H1 (cell line): ENCODE measurements around the gene TRAF3. TPM values are rescaled to one million over a fixed set of nuclear protein-coding genes. Genes with fewer than 3 reads are reported as not detected.

Experiments used
- CTCF ChIA-PET: fragments of 300-600 bp; sonication (Branson Sonifier 250); formaldehyde crosslinking; loops from one replicate; lab custom pipeline; 2021; ENCODE audit not compliant: partially characterized antibody; lab: Charles Lee
- POLR2A ChIA-PET: fragments of 300-600 bp; sonication (Branson Sonifier 250); formaldehyde crosslinking; loops from one replicate; lab custom pipeline; 2021; ENCODE audit warnings: inconsistent platforms; ENCODE audit not compliant: partially characterized antibody; lab: Charles Lee
- DNase-seq, 2 experiments: peaks; one replicate each; pipeline versions ENCODE4 v3.0.0 to v3.0.0-alpha.2; 2010 to 2022; ENCODE audit warnings: low spot score in 2 of 2, low read depth in 1 of 2, mixed read lengths in 1 of 2
- FAIRE-seq: peaks from 2 replicates; lab custom pipeline; 2011; peaks lifted over from hg19 to GRCh38; lab: Jason Lieb, UNC
- H2AFZ ChIP-seq: 2 replicates; pipeline ENCODE4 v1.8.1; 2012; ENCODE audit warnings: low read length, inconsistent platforms
- H2AK5ac ChIP-seq: 2 replicates; pipeline ENCODE4 v1.6.1; 2013; ENCODE audit warnings: low read depth, low read length
- H2BK120ac ChIP-seq: replicated peaks from 2 replicates; pipeline ENCODE3; 2013; ENCODE audit warnings: low read depth, low read length, inconsistent platforms
- H2BK12ac ChIP-seq: 2 replicates; pipeline ENCODE4 v1.6.1; 2013; ENCODE audit warnings: low read depth, low read length
- H2BK15ac ChIP-seq: 2 replicates; pipeline ENCODE4 v1.6.1; 2013; ENCODE audit warnings: low read length
- H2BK20ac ChIP-seq: 2 replicates; pipeline ENCODE4 v1.6.1; 2013; ENCODE audit warnings: low read length
- H2BK5ac ChIP-seq: 2 replicates; pipeline ENCODE4 v1.6.1; 2013; ENCODE audit warnings: low read depth, low read length
- H3K14ac ChIP-seq: 2 replicates; pipeline ENCODE4 v1.6.1; 2013; ENCODE audit warnings: inconsistent platforms; ENCODE audit not compliant: insufficient read length
- H3K18ac ChIP-seq: 2 replicates; pipeline ENCODE4 v1.6.1; 2013; ENCODE audit warnings: low read length; ENCODE audit errors: extremely low read depth
- H3K23ac ChIP-seq: 2 replicates; pipeline ENCODE4 v1.6.1; 2013; ENCODE audit warnings: inconsistent platforms; ENCODE audit not compliant: insufficient read length
- H3K23me2 ChIP-seq: 2 replicates; pipeline ENCODE4 v1.6.1; 2013; ENCODE audit warnings: low read depth, low read length
- H3K27ac ChIP-seq: 2 replicates; pipeline ENCODE4 v1.6.1; 2011; ENCODE audit warnings: low read depth, low read length, inconsistent platforms
- H3K27me3 ChIP-seq, 4 experiments: replicated peaks in 1 of 4; 1 replicate in 1 of 4; 2 replicates in 3 of 4; pipeline versions ENCODE4 v1.6.1 to v1.8.1; 2011 to 2013; ENCODE audit warnings: low read length in 3 of 4, mild to moderate bottlenecking in 3 of 4, inconsistent platforms in 2 of 4, mixed read lengths in 2 of 4, moderate library complexity in 1 of 4; ENCODE audit not compliant: control insufficient read depth in 3 of 4, insufficient read depth in 3 of 4; ENCODE audit errors: extremely low read depth in 1 of 4
- H3K36me3 ChIP-seq, 4 experiments: 2 replicates each; pipeline versions ENCODE4 v1.6.1 to v1.8.1; 2011 to 2013; ENCODE audit warnings: mild to moderate bottlenecking in 4 of 4, low read length in 3 of 4, moderate library complexity in 2 of 4, control low read depth in 1 of 4, inconsistent platforms in 1 of 4; ENCODE audit not compliant: insufficient read depth in 4 of 4, control insufficient read depth in 2 of 4
- H3K4ac ChIP-seq: replicated peaks from 2 replicates; pipeline ENCODE3; 2013; ENCODE audit warnings: low read length, low read depth, mixed read lengths, inconsistent platforms; ENCODE audit not compliant: insufficient read length
- H3K4me1 ChIP-seq, 4 experiments: replicated peaks in 1 of 4; 1 replicate in 1 of 4; 2 replicates in 3 of 4; pipeline versions ENCODE4 v1.6.1 to v1.8.1; 2011 to 2013; ENCODE audit warnings: low read length in 3 of 4, inconsistent platforms in 2 of 4, mixed read lengths in 1 of 4; ENCODE audit not compliant: insufficient read depth in 4 of 4, control insufficient read depth in 3 of 4
- H3K4me2 ChIP-seq, 2 experiments: 2 replicates each; pipeline versions ENCODE4 v1.6.1 to v1.8.1; 2011 to 2013; ENCODE audit warnings: low read depth in 2 of 2, low read length in 2 of 2, control low read depth in 1 of 2, inconsistent platforms in 1 of 2, mild to moderate bottlenecking in 1 of 2; ENCODE audit not compliant: insufficient read depth in 1 of 2
- H3K4me3 ChIP-seq, 4 experiments: fragments of 200-600, 300-600 bp in 1 of 4; sonication (generic), shearing (Covaris generic), sonication (Bioruptor Twin) in 1 of 4; 2 replicates each; pipeline versions ENCODE4 v1.5.1 to v1.8.1; 2011 to 2016; ENCODE audit warnings: low read length in 4 of 4, low read depth in 3 of 4, control low read depth in 2 of 4, inconsistent platforms in 2 of 4, mild to moderate bottlenecking in 2 of 4, mixed read lengths in 1 of 4, moderate library complexity in 1 of 4; ENCODE audit not compliant: insufficient read depth in 2 of 4; ENCODE audit errors: extremely low read depth in 1 of 4
- H3K56ac ChIP-seq: replicated peaks from 2 replicates; pipeline ENCODE3; 2013; ENCODE audit warnings: low read depth, mild to moderate bottlenecking, mixed read lengths, low read length, inconsistent platforms; ENCODE audit not compliant: insufficient read length
- H3K79me1 ChIP-seq: 2 replicates; pipeline ENCODE4 v1.6.1; 2013; ENCODE audit warnings: low read depth, low read length, control low read depth
- H3K79me2 ChIP-seq, 2 experiments: 2 replicates each; pipeline versions ENCODE4 v1.6.1 to v1.8.1; 2012 to 2013; ENCODE audit warnings: low read length in 2 of 2, mild to moderate bottlenecking in 2 of 2, inconsistent platforms in 1 of 2; ENCODE audit not compliant: insufficient read depth in 2 of 2, control insufficient read depth in 1 of 2
- H3K9ac ChIP-seq, 4 experiments: replicated peaks in 1 of 4; 1 replicate in 1 of 4; 2 replicates in 3 of 4; pipeline versions ENCODE4 v1.6.1 to v1.8.1; 2011 to 2013; ENCODE audit warnings: low read depth in 3 of 4, low read length in 3 of 4, control low read depth in 2 of 4, mild to moderate bottlenecking in 2 of 4, moderate library complexity in 2 of 4, inconsistent platforms in 1 of 4; ENCODE audit errors: extremely low read depth in 1 of 4
- H3K9me3 ChIP-seq, 2 experiments: 2 replicates each; pipeline versions ENCODE4 v1.6.1 to v1.8.1; 2012 to 2013; ENCODE audit warnings: mild to moderate bottlenecking in 2 of 2, moderate library complexity in 2 of 2, control low read depth in 1 of 2, inconsistent platforms in 1 of 2, low read depth in 1 of 2, low read length in 1 of 2, mixed read lengths in 1 of 2; ENCODE audit not compliant: insufficient read depth in 2 of 2
- H4K20me1 ChIP-seq, 2 experiments: replicated peaks in 1 of 2; 2 replicates each; pipeline versions ENCODE3 to v1.8.1; 2011 to 2013; ENCODE audit warnings: inconsistent platforms in 2 of 2, low read length in 2 of 2, mild to moderate bottlenecking in 1 of 2; ENCODE audit not compliant: insufficient read depth in 2 of 2, control insufficient read depth in 1 of 2
- H4K5ac ChIP-seq: 2 replicates; pipeline ENCODE4 v1.6.1; 2013; ENCODE audit warnings: low read length, low read depth, mixed read lengths, inconsistent platforms; ENCODE audit not compliant: insufficient read length
- H4K8ac ChIP-seq: 2 replicates; pipeline ENCODE4 v1.8.0; 2013; ENCODE audit warnings: mild to moderate bottlenecking, moderate library complexity, low read length, inconsistent platforms; ENCODE audit not compliant: insufficient read depth; ENCODE audit errors: extremely low read depth
- H4K91ac ChIP-seq: replicated peaks from 2 replicates; pipeline ENCODE3; 2013; ENCODE audit warnings: low read length, mixed read lengths, inconsistent platforms; ENCODE audit not compliant: insufficient read length
- BACH1 ChIP-seq: IDR thresholded peaks from 2 replicates; pipeline ENCODE4 v1.6.1; 2012; ENCODE audit warnings: low read length, improper control_type of control experiment
- BCL11A ChIP-seq, 2 experiments: IDR thresholded peaks; one replicate each; pipeline ENCODE4 v1.6.1; 2011; ENCODE audit warnings: low read depth in 2 of 2, low read length in 2 of 2, mild to moderate bottlenecking in 2 of 2
- EZH2 ChIP-seq: fragments of 200-600 bp; sonication (generic); IDR thresholded peaks from 2 replicates; pipeline ENCODE4 v1.7.1; 2012; ENCODE audit warnings: low read depth, mild to moderate bottlenecking, moderate library complexity, low read length, inconsistent platforms; ENCODE audit not compliant: severe bottlenecking
- GTF2F1 ChIP-seq: IDR thresholded peaks from 2 replicates; pipeline ENCODE4 v1.6.1; 2012; ENCODE audit warnings: low read depth, low read length, improper control_type of control experiment, borderline replicate concordance
- HDAC6 ChIP-seq: IDR thresholded peaks from one replicate; pipeline ENCODE4 v1.7.1; 2012; ENCODE audit warnings: low read depth, mild to moderate bottlenecking, inconsistent platforms, low read length, moderate library complexity
- KDM4A ChIP-seq: IDR thresholded peaks from one replicate; pipeline ENCODE4 v1.7.1; 2012; ENCODE audit warnings: low read depth, mild to moderate bottlenecking, moderate library complexity, low read length, inconsistent platforms; ENCODE audit not compliant: severe bottlenecking
- POLR2A ChIP-seq, 2 experiments: IDR thresholded peaks; 1 replicate in 1 of 2; 2 replicates in 1 of 2; pipeline ENCODE4 v1.6.1; 2011; ENCODE audit warnings: low read depth in 2 of 2, low read length in 2 of 2, mild to moderate bottlenecking in 2 of 2; ENCODE audit errors: control extremely low read depth in 1 of 2
- RAD21 ChIP-seq, 2 experiments: IDR thresholded peaks in 1 of 2; conservative IDR thresholded peaks in 1 of 2; 2 replicates each; pipeline ENCODE4 v1.6.1; 2011; ENCODE audit warnings: low read depth in 2 of 2, low read length in 2 of 2, improper control_type of control experiment in 1 of 2, inconsistent platforms in 1 of 2, mild to moderate bottlenecking in 1 of 2, moderate library complexity in 1 of 2
- RBBP5 ChIP-seq: IDR thresholded peaks from 2 replicates; pipeline ENCODE4 v1.7.1; 2012; ENCODE audit warnings: low read depth, mild to moderate bottlenecking, inconsistent platforms, low read length, moderate library complexity, borderline replicate concordance
- WGBS, 2 experiments: shearing (Covaris generic) in 1 of 2; methylation state at CpG; one replicate each; pipeline versions ENCODE4 v1.1.6 to v1.1.7; 2013 to 2015; ENCODE audit warnings: low lambda C conversion rate in 2 of 2, mixed read lengths in 2 of 2, inconsistent platforms in 1 of 2, low coverage in 1 of 2, missing lambda C conversion rate in 1 of 2; ENCODE audit not compliant: insufficient replicate concordance in 2 of 2, insufficient coverage in 1 of 2, insufficient read length in 1 of 2; ENCODE audit errors: extremely low coverage in 1 of 2, missing lambda C conversion rate in 1 of 2; 5-methylcytosine and 5-hydroxymethylcytosine counted together
- polyA plus RNA-seq, 7 experiments: library from polyadenylated mRNA; depleted of rRNA in 3 of 7; stranded (reverse) in 5 of 7; unstranded in 2 of 7; fragments of >200 nt in 5 of 7; fragments of 200-250 nt in 2 of 7; gene quantifications; 1 replicate in 5 of 7; 2 replicates in 1 of 7; 4 replicates in 1 of 7; pipeline versions ENCODE4 v1.2.1 to v1.2.3, GENCODE V29; 2011 to 2013; ENCODE audit warnings: missing spikeins in 2 of 7, mixed read lengths in 2 of 7
- total RNA-seq: library from RNA; stranded (reverse); fragmentation: NEBNext Ultra II Directional; extraction: Animal tissue kit (Norgen Biotek cat#: 25700); gene quantifications from 2 replicates; pipeline ENCODE4 v1.2.1, GENCODE V29; 2021
- TF ChIP-seq, protein P1 (sequence below): IDR thresholded peaks from 2 replicates; pipeline ENCODE4 v1.6.1; 2011; ENCODE audit warnings: low read depth, mild to moderate bottlenecking, low read length; ENCODE audit not compliant: insufficient read depth
- TF ChIP-seq, protein P2 (sequence below): IDR thresholded peaks from 2 replicates; pipeline ENCODE4 v1.6.1; 2012; ENCODE audit warnings: inconsistent platforms
- TF ChIP-seq, protein P3 (sequence below): IDR thresholded peaks from 2 replicates; pipeline ENCODE4 v1.6.1; 2012; ENCODE audit warnings: inconsistent platforms

TRAF3 gene
- total and polyA plus RNA-seq, 2 of the 8 experiments (the other 6 are each of a cell fraction or from before 2014, with no cell fraction given), result 5.8 to 12.1 TPM

DNA sequence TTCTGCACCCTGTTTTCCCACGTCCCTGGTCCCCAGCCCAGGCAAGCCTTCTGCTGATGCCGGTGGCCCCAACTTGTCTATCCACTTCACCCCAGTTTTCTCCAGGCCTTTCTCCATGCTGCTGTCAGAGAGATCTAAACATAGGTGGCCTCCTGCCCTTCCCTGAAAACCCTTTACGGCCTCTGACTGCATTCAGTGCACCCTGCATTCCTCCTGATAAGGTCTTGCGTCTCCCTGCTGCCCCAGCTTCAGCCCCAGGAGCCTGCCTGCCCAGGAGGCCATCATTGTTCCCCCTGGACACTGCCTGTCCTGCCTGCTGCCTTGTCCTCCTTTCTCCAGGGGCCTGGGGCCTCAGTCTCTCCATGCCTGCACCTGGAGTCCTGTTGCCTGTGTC, 29.8 kb downstream of the TRAF3 start:
- 0 out of 4 replicates have a peak, but pooled peaks cover 0 to 3% of the 10 kb centered on the region in 2 experiments for H3K79me2 ChIP-seq
- H3K9me3 ChIP-seq, result no peaks in the 10 kb centered on the region
- H3K4ac ChIP-seq, result no peak overlapping the region
- H2BK120ac ChIP-seq, result no peak overlapping the region
- H3K27me3 ChIP-seq, result no peaks in the 10 kb centered on the region
- no peak overlapping the region for H2BK15ac ChIP-seq
- no peak for DNase-seq
- H3K23ac ChIP-seq, result no peak overlapping the region
- no peak overlapping the region for H4K5ac ChIP-seq
- no peak for FAIRE-seq
- H3K36me3 ChIP-seq, result no peaks in the 10 kb centered on the region
- no peak overlapping the region; the same call in 1 of the 2 replicates for H3K18ac ChIP-seq
- 89% methylated on average over 4 of the region's 4 CpGs; no CpG with 5 or more reads in 1 of the 2 experiments for WGBS, 2 experiments
- H3K4me3 ChIP-seq, result no peak overlapping the region
- ChIA-PET POLR2A (interaction anchor here (1.1 kb wide), 1 partner anchor 24 kb away, joined by 3 read pairs; no protein-coding TSS in a partner anchor), CTCF (no interaction called here)
- no peak overlapping the region for H3K27ac ChIP-seq
- 0 out of 2 replicates have a peak, but pooled peaks cover 2% of the 10 kb centered on the region for H3K79me1 ChIP-seq
- no peak overlapping the region for H3K9ac ChIP-seq
- H4K20me1 ChIP-seq, result peaks cover 0 to 2% of the 10 kb centered on the region in 2 experiments
- peaks cover 3 to 13% (median 8%) of the 10 kb centered on the region in 4 experiments; a peak in 5 of 7 replicates for H3K4me1 ChIP-seq
- H2BK20ac ChIP-seq, result no peak overlapping the region
- H2BK12ac ChIP-seq, result no peak overlapping the region
- H2AK5ac ChIP-seq, result no peak overlapping the region
- H2BK5ac ChIP-seq, result peak overlapping the region; percentile 79; the same call in 1 of the 2 replicates
- H4K91ac ChIP-seq, result no peak overlapping the region
- H3K14ac ChIP-seq, result no peak overlapping the region
- H4K8ac ChIP-seq, result no peak overlapping the region
- no peak overlapping the region for H3K4me2 ChIP-seq
- H3K56ac ChIP-seq, result no peak overlapping the region
- H2AFZ ChIP-seq, result no peak overlapping the region
- H3K23me2 ChIP-seq, result no peaks in the 10 kb centered on the region; the same call in 1 of the 2 replicates
- TF ChIP-seq HDAC6 (no peak), RBBP5 (no peak), KDM4A (no peak), EZH2 (no peak), POLR2A (IDR thresholded peaks at IDR 0.05; ENCODE audit: control extremely low read depth in 1 of 2, low read depth in 2 of 2, low read length in 2 of 2) (no peak), BACH1 (no peak), GTF2F1 (no peak), RAD21 (IDR thresholded peaks at IDR 0.05 in 1 of 2, conservative IDR thresholded peaks at IDR 0.05 in 1 of 2; ENCODE audit: low read depth in 2 of 2, low read length in 2 of 2) (no peak), BCL11A (IDR thresholded peaks at IDR 0.05; ENCODE audit: low read depth in 2 of 2, low read length in 2 of 2) (no peak)
- TF ChIP-seq, protein P1, sequence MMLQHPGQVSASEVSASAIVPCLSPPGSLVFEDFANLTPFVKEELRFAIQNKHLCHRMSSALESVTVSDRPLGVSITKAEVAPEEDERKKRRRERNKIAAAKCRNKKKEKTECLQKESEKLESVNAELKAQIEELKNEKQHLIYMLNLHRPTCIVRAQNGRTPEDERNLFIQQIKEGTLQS, result no peak
- TF ChIP-seq, protein P2, sequence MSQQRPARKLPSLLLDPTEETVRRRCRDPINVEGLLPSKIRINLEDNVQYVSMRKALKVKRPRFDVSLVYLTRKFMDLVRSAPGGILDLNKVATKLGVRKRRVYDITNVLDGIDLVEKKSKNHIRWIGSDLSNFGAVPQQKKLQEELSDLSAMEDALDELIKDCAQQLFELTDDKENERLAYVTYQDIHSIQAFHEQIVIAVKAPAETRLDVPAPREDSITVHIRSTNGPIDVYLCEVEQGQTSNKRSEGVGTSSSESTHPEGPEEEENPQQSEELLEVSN, result no peak
- TF ChIP-seq, protein P3, sequence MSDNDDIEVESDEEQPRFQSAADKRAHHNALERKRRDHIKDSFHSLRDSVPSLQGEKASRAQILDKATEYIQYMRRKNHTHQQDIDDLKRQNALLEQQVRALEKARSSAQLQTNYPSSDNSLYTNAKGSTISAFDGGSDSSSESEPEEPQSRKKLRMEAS, result no peak
